ENCODE results near the gene EXOC1L. TPM values are rescaled to one million over a fixed set of nuclear protein-coding genes. Genes with fewer than 3 reads are reported as not detected.
"Not testable (repeated sequence)": the region's sequence is repeated elsewhere in the genome, so short reads cannot be mapped to it uniquely, and the experiment has no call there.

The EXOC1L gene
- total RNA-seq, 3 donors from 2014 or later (not counting 1 experiment from before 2014, with no cell fraction given): not detected

DNA sequence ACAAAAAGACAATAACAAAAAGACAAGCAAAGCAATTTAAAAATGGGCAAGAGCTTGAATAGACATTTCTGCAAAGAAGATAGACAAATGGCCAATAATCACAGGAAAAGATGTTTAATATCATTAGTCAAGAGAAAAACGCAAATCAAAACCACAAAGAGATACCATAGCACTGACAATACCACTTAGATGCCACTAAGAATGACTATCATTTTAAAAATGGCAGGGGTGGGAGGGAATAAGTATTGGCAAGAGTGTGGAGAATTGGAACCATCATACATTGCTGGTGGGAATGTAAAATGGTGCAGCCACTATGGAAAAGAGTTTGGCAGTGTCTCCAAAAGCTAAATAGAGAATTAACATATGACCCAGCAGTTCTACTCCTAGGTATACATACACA lies 18.8 kb downstream of the EXOC1L start:
- TF ChIP-seq, protein P1, sequence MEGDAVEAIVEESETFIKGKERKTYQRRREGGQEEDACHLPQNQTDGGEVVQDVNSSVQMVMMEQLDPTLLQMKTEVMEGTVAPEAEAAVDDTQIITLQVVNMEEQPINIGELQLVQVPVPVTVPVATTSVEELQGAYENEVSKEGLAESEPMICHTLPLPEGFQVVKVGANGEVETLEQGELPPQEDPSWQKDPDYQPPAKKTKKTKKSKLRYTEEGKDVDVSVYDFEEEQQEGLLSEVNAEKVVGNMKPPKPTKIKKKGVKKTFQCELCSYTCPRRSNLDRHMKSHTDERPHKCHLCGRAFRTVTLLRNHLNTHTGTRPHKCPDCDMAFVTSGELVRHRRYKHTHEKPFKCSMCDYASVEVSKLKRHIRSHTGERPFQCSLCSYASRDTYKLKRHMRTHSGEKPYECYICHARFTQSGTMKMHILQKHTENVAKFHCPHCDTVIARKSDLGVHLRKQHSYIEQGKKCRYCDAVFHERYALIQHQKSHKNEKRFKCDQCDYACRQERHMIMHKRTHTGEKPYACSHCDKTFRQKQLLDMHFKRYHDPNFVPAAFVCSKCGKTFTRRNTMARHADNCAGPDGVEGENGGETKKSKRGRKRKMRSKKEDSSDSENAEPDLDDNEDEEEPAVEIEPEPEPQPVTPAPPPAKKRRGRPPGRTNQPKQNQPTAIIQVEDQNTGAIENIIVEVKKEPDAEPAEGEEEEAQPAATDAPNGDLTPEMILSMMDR (IDR thresholded peaks at IDR 0.05): no peak
- no peak for DNase-seq
- ATAC-seq: no peak
- Histone ChIP-seq H3K9me3 (ENCODE audit: control insufficient read depth, insufficient read depth, low read length) (no peaks in the 10 kb centered on the region), H3K27me3 (ENCODE audit: control insufficient read depth, insufficient read depth, low read length) (peaks cover 15% of the 10 kb centered on the region), H3K27ac (ENCODE audit: low read length) (no peak overlapping the region), H3K4me3 (ENCODE audit: low read length) (no peak overlapping the region), H3K36me3 (ENCODE audit: control insufficient read depth, insufficient read depth, low read length) (no peaks in the 10 kb centered on the region), H3K4me1 (ENCODE audit: control insufficient read depth, insufficient read depth, low read length) (no peaks in the 10 kb centered on the region)
- H3K9me3 Mint-ChIP-seq: no peaks in the 10 kb centered on the region
- intact Hi-C loops (cut with micrococcal nuclease): no loop called here
- H3K4me1 Mint-ChIP-seq: no peaks in the 10 kb centered on the region
- WGBS (ENCODE audit: insufficient coverage): no CpG with 5 or more reads among the region's 1 CpG
- H3K27me3 Mint-ChIP-seq (ENCODE audit: low read depth in 2 of 2): peaks cover 26 to 64% of the 10 kb centered on the region in 2 donors
- H3K36me3 Mint-ChIP-seq: peaks cover 11% of the 10 kb centered on the region
- no peak overlapping the region for H3K27ac Mint-ChIP-seq
- H3K4me3 Mint-ChIP-seq: no peak overlapping the region

DNA sequence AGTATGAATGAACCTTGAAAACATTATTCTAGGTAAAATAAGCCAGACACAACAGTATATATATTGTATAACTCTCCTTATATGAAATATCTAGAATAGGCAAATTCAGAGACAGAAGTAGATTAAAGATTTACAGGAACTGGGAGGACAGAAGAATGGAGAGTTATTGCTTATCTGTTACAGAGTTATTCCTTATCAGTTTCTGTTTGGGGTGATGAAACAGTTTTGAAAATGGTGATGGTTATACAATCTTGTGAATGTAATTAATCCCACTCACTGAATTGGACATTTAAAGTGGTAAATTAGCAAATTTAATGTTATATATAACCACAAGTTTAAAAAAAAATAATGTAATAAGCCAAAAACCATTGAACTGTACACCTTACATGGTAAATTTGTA lies 19.4 kb downstream of the EXOC1L start:
- Mint-ChIP-seq H3K4me3 (no peak overlapping the region), H3K4me1 (no peaks in the 10 kb centered on the region), H3K36me3 (peaks cover 11% of the 10 kb centered on the region), H3K27me3 (ENCODE audit: low read depth in 2 of 2) (peaks cover 25 to 58% of the 10 kb centered on the region in 2 donors), H3K9me3 (no peaks in the 10 kb centered on the region), H3K27ac (no peak overlapping the region)
- DNase-seq (no peak), ATAC-seq (no peak)
- intact Hi-C loops (cut with micrococcal nuclease): no loop called here
- TF ChIP-seq, protein P1 (IDR thresholded peaks at IDR 0.05): no peak
- no peaks in the 10 kb centered on the region for H3K9me3 ChIP-seq (ENCODE audit: control insufficient read depth, insufficient read depth, low read length)
- H3K27ac ChIP-seq (ENCODE audit: low read length): no peak overlapping the region
- no peaks in the 10 kb centered on the region for H3K4me1 ChIP-seq (ENCODE audit: control insufficient read depth, insufficient read depth, low read length)
- no peaks in the 10 kb centered on the region for H3K36me3 ChIP-seq (ENCODE audit: control insufficient read depth, insufficient read depth, low read length)
- H3K27me3 ChIP-seq (ENCODE audit: control insufficient read depth, insufficient read depth, low read length): peaks cover 11% of the 10 kb centered on the region
- no peak overlapping the region for H3K4me3 ChIP-seq (ENCODE audit: low read length)

DNA sequence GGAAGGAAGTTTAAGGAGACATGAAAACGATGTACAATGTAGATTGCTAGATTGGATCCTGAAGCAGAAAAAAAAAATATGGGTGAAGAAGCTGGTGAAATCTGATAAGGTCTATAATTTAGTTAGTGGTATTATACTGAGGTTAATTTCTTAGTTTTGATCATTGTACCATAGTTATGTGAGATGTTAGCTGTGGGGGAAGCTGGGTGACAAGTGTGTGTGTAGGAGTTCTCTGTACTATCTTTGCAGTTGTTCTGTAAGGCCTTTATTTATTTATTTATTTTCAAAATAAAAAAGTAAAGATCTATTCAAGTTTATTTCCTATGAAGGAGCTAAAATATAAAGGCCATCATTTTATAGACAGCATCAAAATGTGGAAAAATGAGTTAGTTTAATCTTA lies 21.4 kb downstream of the EXOC1L start:
- TF ChIP-seq, protein P1 (IDR thresholded peaks at IDR 0.05): no peak
- 83% methylated on average over 1 of the region's 1 CpG for WGBS (ENCODE audit: insufficient coverage)
- Mint-ChIP-seq H3K27ac (no peak overlapping the region), H3K4me1 (no peaks in the 10 kb centered on the region), H3K4me3 (no peak overlapping the region), H3K9me3 (no peaks in the 10 kb centered on the region), H3K36me3 (peaks cover 3% of the 10 kb centered on the region), H3K27me3 (ENCODE audit: low read depth in 2 of 2) (peaks cover 29 to 39% of the 10 kb centered on the region in 2 donors)
- Histone ChIP-seq H3K27me3 (ENCODE audit: control insufficient read depth, insufficient read depth, low read length) (peaks cover 11% of the 10 kb centered on the region), H3K4me3 (ENCODE audit: low read length) (no peak overlapping the region), H3K9me3 (ENCODE audit: control insufficient read depth, insufficient read depth, low read length) (no peaks in the 10 kb centered on the region), H3K4me1 (ENCODE audit: control insufficient read depth, insufficient read depth, low read length) (no peaks in the 10 kb centered on the region), H3K27ac (ENCODE audit: low read length) (no peak overlapping the region), H3K36me3 (ENCODE audit: control insufficient read depth, insufficient read depth, low read length) (no peaks in the 10 kb centered on the region)
- ATAC-seq (no peak), DNase-seq (no peak)
- intact Hi-C loops (cut with micrococcal nuclease): no loop called here

DNA sequence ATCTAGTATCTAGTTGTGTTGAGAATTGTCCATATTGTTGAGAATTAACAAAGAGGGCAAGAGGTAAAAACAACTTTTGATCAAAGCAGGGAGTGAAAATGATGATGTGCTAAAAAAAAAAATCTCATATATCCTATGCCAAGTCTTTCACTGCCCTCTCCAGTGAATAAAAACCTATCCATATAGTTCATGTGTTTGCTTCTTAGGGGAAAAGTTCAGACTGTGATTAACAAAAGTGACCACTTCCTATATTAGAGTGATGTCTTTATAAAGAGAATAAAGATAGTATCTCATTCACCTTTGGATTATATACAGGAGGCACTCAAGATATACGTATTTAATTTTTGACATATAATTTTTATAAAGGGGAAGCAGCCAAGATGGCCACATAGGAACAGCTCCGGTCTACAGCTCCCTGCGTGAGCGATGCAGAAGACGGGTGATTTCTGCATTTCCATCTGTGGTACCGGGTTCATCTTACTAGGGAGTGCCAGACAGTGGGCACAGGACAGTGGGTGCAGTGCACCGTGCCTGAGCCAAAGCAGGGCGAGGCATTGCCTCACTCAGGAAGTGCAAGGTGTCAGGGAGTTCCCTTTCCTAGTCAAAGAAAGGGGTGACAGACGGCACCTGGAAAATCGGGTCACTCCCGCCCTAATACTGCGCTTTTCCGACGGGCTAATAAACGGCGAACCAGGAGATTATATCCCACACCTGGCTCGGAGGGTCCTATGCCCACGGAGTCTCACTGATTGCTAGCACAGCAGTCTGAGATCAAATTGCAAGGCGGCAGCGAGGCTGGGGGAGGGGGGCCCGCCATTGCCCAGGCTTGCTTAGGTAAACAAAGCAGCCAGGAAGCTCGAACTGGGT lies 22.0 kb downstream of the EXOC1L start:
- H3K4me1 ChIP-seq (ENCODE audit: control insufficient read depth, insufficient read depth, low read length); H3K9me3 ChIP-seq (ENCODE audit: control insufficient read depth, insufficient read depth, low read length); H3K4me1 Mint-ChIP-seq; H3K27ac Mint-ChIP-seq; H3K4me3 Mint-ChIP-seq; intact Hi-C loops (cut with micrococcal nuclease); H3K36me3 Mint-ChIP-seq; H3K36me3 ChIP-seq (ENCODE audit: control insufficient read depth, insufficient read depth, low read length); H3K27ac ChIP-seq (ENCODE audit: low read length); ATAC-seq; H3K9me3 Mint-ChIP-seq; H3K27me3 ChIP-seq (ENCODE audit: control insufficient read depth, insufficient read depth, low read length); DNase-seq; H3K4me3 ChIP-seq (ENCODE audit: low read length): not testable (repeated sequence)
- H3K27me3 Mint-ChIP-seq (ENCODE audit: low read depth in 2 of 2): peaks cover 25 to 33% of the 10 kb centered on the region in 2 donors
- 89% methylated on average over 18 of the region's 22 CpGs for WGBS (ENCODE audit: insufficient coverage)

DNA sequence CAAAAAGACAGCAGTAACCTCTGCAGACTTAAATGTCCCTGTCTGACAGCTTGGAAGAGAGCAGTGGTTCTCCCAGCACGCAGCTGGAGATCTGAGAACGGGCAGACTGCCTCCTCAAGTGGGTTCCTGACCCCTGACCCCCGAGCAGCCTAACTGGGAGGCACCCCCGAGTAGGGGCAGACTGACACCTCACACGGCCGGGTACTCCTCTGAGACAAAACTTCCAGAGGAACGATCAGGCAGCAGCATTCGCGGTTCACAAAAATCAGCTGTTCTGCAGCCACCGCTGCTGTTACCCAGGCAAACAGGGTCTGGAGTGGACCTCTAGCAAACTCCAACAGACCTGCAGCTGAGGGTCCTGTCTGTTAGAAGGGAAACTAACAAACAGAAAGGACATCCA lies 22.7 kb downstream of the EXOC1L start:
- not testable (repeated sequence) for ATAC-seq, H3K27ac Mint-ChIP-seq

More for the DNA sequence above, 22.7 kb downstream of the EXOC1L start:
- H3K4me1 Mint-ChIP-seq; DNase-seq; H3K9me3 Mint-ChIP-seq; H3K36me3 ChIP-seq (ENCODE audit: control insufficient read depth, insufficient read depth, low read length); H3K27me3 ChIP-seq (ENCODE audit: control insufficient read depth, insufficient read depth, low read length); H3K4me1 ChIP-seq (ENCODE audit: control insufficient read depth, insufficient read depth, low read length); H3K9me3 ChIP-seq (ENCODE audit: control insufficient read depth, insufficient read depth, low read length); intact Hi-C loops (cut with micrococcal nuclease); H3K4me3 Mint-ChIP-seq; H3K4me3 ChIP-seq (ENCODE audit: low read length); H3K27ac ChIP-seq (ENCODE audit: low read length); H3K36me3 Mint-ChIP-seq: not testable (repeated sequence)
- peaks cover 24 to 29% of the 10 kb centered on the region in 2 donors for H3K27me3 Mint-ChIP-seq (ENCODE audit: low read depth in 2 of 2)
- WGBS (ENCODE audit: insufficient coverage): 79% methylated on average over 8 of the region's 10 CpGs

Measured in natural killer cell (primary cell).